BLaER1 (cell line): ENCODE data around the gene LRRC49.
"Not testable (repeated sequence)": the region's sequence is repeated elsewhere in the genome, so short reads cannot be mapped to it uniquely, and the experiment has no call there.

Source experiments
- H3K27ac ChIP-seq: shearing (Covaris generic); formaldehyde crosslinking; 2 replicates; pipeline ENCODE4 v1.8.1; 2022
- H3K27me3 ChIP-seq: shearing (Covaris generic); formaldehyde crosslinking; 2 replicates; pipeline ENCODE4 v1.8.1; 2022
- H3K36me3 ChIP-seq: shearing (Covaris generic); formaldehyde crosslinking; 2 replicates; pipeline ENCODE4 v1.8.1; 2022
- H3K4me1 ChIP-seq: shearing (Covaris generic); formaldehyde crosslinking; 2 replicates; pipeline ENCODE4 v1.8.1; 2022
- H3K4me2 ChIP-seq: shearing (Covaris generic); formaldehyde crosslinking; 2 replicates; pipeline ENCODE4 v1.8.1; 2022
- H3K4me3 ChIP-seq: shearing (Covaris generic); formaldehyde crosslinking; 2 replicates; pipeline ENCODE4 v1.8.1; 2022
- H3K9ac ChIP-seq: shearing (Covaris generic); formaldehyde crosslinking; 2 replicates; pipeline ENCODE4 v1.8.1; 2022
- H3K9me3 ChIP-seq: shearing (Covaris generic); formaldehyde crosslinking; 2 replicates; pipeline ENCODE4 v1.8.1; 2022
- H4K20me1 ChIP-seq: shearing (Covaris generic); formaldehyde crosslinking; 2 replicates; pipeline ENCODE4 v1.8.1; 2022
- Cebpa-rat ChIP-seq: shearing (Covaris generic); IDR thresholded peaks from 2 replicates; pipeline ENCODE4 v1.8.1; 2022

LRRC49 gene

DNA sequence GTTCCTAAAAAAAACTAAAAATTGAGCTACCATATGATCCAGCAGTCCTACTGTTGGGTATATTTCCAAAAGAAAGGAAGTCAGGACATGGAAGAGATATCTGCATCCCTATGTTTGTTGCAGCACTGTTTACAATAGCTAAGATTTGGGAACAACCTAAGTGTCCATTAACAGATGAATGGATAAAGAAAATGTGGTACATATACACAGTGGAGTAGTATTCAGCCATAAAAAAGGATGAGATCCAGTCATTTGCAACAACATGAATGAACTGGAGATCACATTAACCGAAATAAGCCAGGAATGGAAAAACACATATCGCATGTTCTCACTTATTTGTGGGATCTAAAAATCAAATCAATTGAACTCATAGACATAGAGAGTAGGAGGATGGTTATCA, 29.5 kb downstream of the LRRC49 start:
- Histone ChIP-seq H3K27ac (no peak overlapping the region), H4K20me1 (no peaks in the 10 kb centered on the region), H3K9ac (no peak overlapping the region), H3K36me3 (no peaks in the 10 kb centered on the region), H3K4me3 (no peak overlapping the region), H3K4me1 (no peaks in the 10 kb centered on the region), H3K4me2 (no peak overlapping the region), H3K9me3 (peaks cover 11% of the 10 kb centered on the region), H3K27me3 (no peaks in the 10 kb centered on the region)
- TF ChIP-seq Cebpa-rat: no peak

DNA sequence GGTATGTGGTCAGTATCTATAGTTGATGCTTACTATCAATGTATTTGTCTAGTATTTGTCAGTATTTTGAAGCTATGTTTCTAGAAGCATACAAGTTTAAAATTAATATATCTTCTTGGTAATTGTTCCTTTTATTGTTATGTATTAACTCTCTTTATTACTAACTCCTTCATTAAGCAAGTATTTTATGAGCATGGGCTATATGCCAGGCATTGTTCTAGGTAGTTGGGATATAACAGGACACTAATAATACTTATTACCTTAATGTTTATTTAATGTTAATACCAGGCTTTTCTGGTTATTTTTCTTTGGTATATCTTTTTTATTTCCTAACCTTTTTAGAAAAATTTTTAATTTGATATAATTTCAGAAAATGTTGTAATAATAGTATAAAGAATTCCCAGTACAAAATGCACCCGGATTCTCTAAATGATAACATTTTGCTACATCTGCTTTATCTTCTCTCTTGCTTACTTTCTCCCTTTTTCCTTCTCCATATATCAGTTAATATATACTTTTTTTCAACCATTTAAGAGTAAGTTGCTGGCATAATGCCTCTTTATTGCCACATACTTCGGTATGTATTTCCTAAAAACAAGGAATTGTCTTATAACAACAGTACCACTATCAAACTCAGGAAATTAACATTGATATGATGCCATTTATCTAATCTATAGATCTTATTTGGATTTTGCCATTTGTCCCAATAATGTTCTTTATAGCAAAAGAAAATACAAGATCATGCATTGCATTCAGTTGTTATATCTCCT, 30.9 kb downstream of the LRRC49 start:
- H4K20me1 ChIP-seq: no peaks in the 10 kb centered on the region
- H3K36me3 ChIP-seq: no peaks in the 10 kb centered on the region
- H3K9ac ChIP-seq: no peak overlapping the region
- H3K4me3 ChIP-seq: no peak overlapping the region
- no peaks in the 10 kb centered on the region for H3K9me3 ChIP-seq
- no peak overlapping the region for H3K4me2 ChIP-seq
- no peaks in the 10 kb centered on the region for H3K27me3 ChIP-seq
- H3K27ac ChIP-seq: no peak overlapping the region
- no peak for TF ChIP-seq Cebpa-rat
- H3K4me1 ChIP-seq: no peaks in the 10 kb centered on the region

- H3K4me2 ChIP-seq, H3K9me3 ChIP-seq, H3K4me3 ChIP-seq, H3K27me3 ChIP-seq, H3K36me3 ChIP-seq, H3K4me1 ChIP-seq, H3K9ac ChIP-seq, H4K20me1 ChIP-seq, H3K27ac ChIP-seq: not testable (repeated sequence)
Observed at GRCh38 chr15:70926914-70927313, 34.3 kb downstream of the LRRC49 start.

- H3K36me3 ChIP-seq: no peaks in the 10 kb centered on the region
- H3K4me3 ChIP-seq: no peak overlapping the region
- TF ChIP-seq Cebpa-rat: no peak
- no peaks in the 10 kb centered on the region for H4K20me1 ChIP-seq
- H3K27ac ChIP-seq: no peak overlapping the region
- no peak overlapping the region for H3K9ac ChIP-seq
- H3K27me3 ChIP-seq: no peaks in the 10 kb centered on the region
- no peaks in the 10 kb centered on the region for H3K9me3 ChIP-seq
- no peak overlapping the region for H3K4me2 ChIP-seq
- peaks cover 7% of the 10 kb centered on the region for H3K4me1 ChIP-seq
Observed at GRCh38 chr15:70931821-70932220, 39.2 kb downstream of the LRRC49 start.

DNA sequence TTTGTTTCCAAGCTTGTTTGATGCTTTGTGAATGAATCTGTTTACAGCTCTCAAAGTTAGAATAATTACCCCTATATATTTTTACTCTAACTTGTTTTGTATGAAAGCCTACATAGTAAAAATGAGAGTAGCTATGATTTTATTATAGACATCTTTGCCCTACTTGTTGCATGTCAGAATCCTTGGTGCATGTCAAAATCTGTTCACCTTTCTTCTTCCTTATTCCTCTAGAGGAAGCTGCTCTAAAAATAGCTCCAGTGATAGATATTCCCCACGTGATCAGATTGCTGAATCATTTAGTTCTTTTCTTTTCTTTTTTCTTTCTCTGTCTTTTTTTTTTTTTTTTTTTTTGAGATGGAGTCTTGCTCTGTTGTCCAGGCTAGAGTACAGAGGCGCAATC, 39.8 kb downstream of the LRRC49 start:
- no peak overlapping the region for H3K27ac ChIP-seq
- no peaks in the 10 kb centered on the region for H3K9me3 ChIP-seq
- no peaks in the 10 kb centered on the region for H4K20me1 ChIP-seq
- no peaks in the 10 kb centered on the region for H3K36me3 ChIP-seq
- no peak for TF ChIP-seq Cebpa-rat
- H3K4me1 ChIP-seq: peaks cover 7% of the 10 kb centered on the region
- H3K4me2 ChIP-seq: 0 out of 2 replicates have a peak overlapping the region, but pooled peaks have one; percentile 7
- no peak overlapping the region for H3K4me3 ChIP-seq
- H3K27me3 ChIP-seq: no peaks in the 10 kb centered on the region
- H3K9ac ChIP-seq: no peak overlapping the region

GRCh38 chr15:70933411-70933810, 40.8 kb downstream of the LRRC49 start:
- Histone ChIP-seq H3K4me3 (no peak overlapping the region), H3K4me2 (no peak overlapping the region), H4K20me1 (no peaks in the 10 kb centered on the region), H3K9ac (no peak overlapping the region), H3K4me1 (peaks cover 7% of the 10 kb centered on the region), H3K9me3 (no peaks in the 10 kb centered on the region), H3K27me3 (no peaks in the 10 kb centered on the region), H3K36me3 (no peaks in the 10 kb centered on the region), H3K27ac (no peak overlapping the region)
- no peak for TF ChIP-seq Cebpa-rat

- TF ChIP-seq Cebpa-rat: no peak
- no peaks in the 10 kb centered on the region for H4K20me1 ChIP-seq
- no peak overlapping the region for H3K9ac ChIP-seq
- no peak overlapping the region for H3K4me2 ChIP-seq
- H3K4me3 ChIP-seq: no peak overlapping the region
- H3K27ac ChIP-seq: no peak overlapping the region
- H3K9me3 ChIP-seq: no peaks in the 10 kb centered on the region
- peaks cover 7% of the 10 kb centered on the region for H3K4me1 ChIP-seq
- H3K27me3 ChIP-seq: no peaks in the 10 kb centered on the region
- no peaks in the 10 kb centered on the region for H3K36me3 ChIP-seq
Observed at GRCh38 chr15:70935631-70936030, 43.0 kb downstream of the LRRC49 start.

- no peaks in the 10 kb centered on the region for H3K27me3 ChIP-seq
- no peaks in the 10 kb centered on the region for H3K36me3 ChIP-seq
- H3K27ac ChIP-seq: no peak overlapping the region
- no peak for TF ChIP-seq Cebpa-rat
- no peaks in the 10 kb centered on the region for H3K9me3 ChIP-seq
- H3K4me1 ChIP-seq: peaks cover 7% of the 10 kb centered on the region
- no peak overlapping the region for H3K4me2 ChIP-seq
- no peak overlapping the region for H3K4me3 ChIP-seq
- no peaks in the 10 kb centered on the region for H4K20me1 ChIP-seq
- H3K9ac ChIP-seq: no peak overlapping the region
Observed at GRCh38 chr15:70936326-70936725, 43.7 kb downstream of the LRRC49 start.

- not testable (repeated sequence) for H3K9ac ChIP-seq, H3K27me3 ChIP-seq, H3K36me3 ChIP-seq, H3K9me3 ChIP-seq, H4K20me1 ChIP-seq, H3K4me3 ChIP-seq, H3K27ac ChIP-seq
- Histone ChIP-seq H3K4me2 (peak overlapping the region; percentile 3; the same call in 1 of the 2 replicates), H3K4me1 (peaks cover 24% of the 10 kb centered on the region)
Observed at GRCh38 chr15:70943285-70943684, 50.7 kb downstream of the LRRC49 start.

GRCh38 chr15:70947351-70948335, 55.0 kb downstream of the LRRC49 start:
- H3K4me2 ChIP-seq: peak overlapping the region; percentile 32
- H3K36me3 ChIP-seq: no peaks in the 10 kb centered on the region
- peaks cover 32% of the 10 kb centered on the region for H3K4me1 ChIP-seq
- H3K9me3 ChIP-seq: peaks cover 6% of the 10 kb centered on the region
- no peak overlapping the region for H3K4me3 ChIP-seq
- no peaks in the 10 kb centered on the region for H3K27me3 ChIP-seq
- TF ChIP-seq Cebpa-rat: no peak
- no peaks in the 10 kb centered on the region for H4K20me1 ChIP-seq
- no peak overlapping the region for H3K9ac ChIP-seq
- H3K27ac ChIP-seq: no peak overlapping the region
